H1 (cell line): ENCODE results near the gene POLR2C. TPM values are rescaled to one million over a fixed set of nuclear protein-coding genes. Genes with fewer than 3 reads are reported as not detected.

Experiments
- CTCF ChIA-PET: fragments of 300-600 bp; sonication (Branson Sonifier 250); formaldehyde crosslinking; loops from one replicate; lab custom pipeline; 2021; ENCODE audit not compliant: partially characterized antibody; lab: Charles Lee
- POLR2A ChIA-PET: fragments of 300-600 bp; sonication (Branson Sonifier 250); formaldehyde crosslinking; loops from one replicate; lab custom pipeline; 2021; ENCODE audit warnings: inconsistent platforms; ENCODE audit not compliant: partially characterized antibody; lab: Charles Lee
- DNase-seq, 2 experiments: peaks; one replicate each; pipeline versions ENCODE4 v3.0.0 to v3.0.0-alpha.2; 2010 to 2022; ENCODE audit warnings: low spot score in 2 of 2, low read depth in 1 of 2, mixed read lengths in 1 of 2
- FAIRE-seq: peaks from 2 replicates; lab custom pipeline; 2011; peaks lifted over from hg19 to GRCh38; lab: Jason Lieb, UNC
- H2AFZ ChIP-seq: 2 replicates; pipeline ENCODE4 v1.8.1; 2012; ENCODE audit warnings: low read length, inconsistent platforms
- H2AK5ac ChIP-seq: 2 replicates; pipeline ENCODE4 v1.6.1; 2013; ENCODE audit warnings: low read depth, low read length
- H2BK120ac ChIP-seq: replicated peaks from 2 replicates; pipeline ENCODE3; 2013; ENCODE audit warnings: low read depth, low read length, inconsistent platforms
- H2BK12ac ChIP-seq: 2 replicates; pipeline ENCODE4 v1.6.1; 2013; ENCODE audit warnings: low read depth, low read length
- H2BK15ac ChIP-seq: 2 replicates; pipeline ENCODE4 v1.6.1; 2013; ENCODE audit warnings: low read length
- H2BK20ac ChIP-seq: 2 replicates; pipeline ENCODE4 v1.6.1; 2013; ENCODE audit warnings: low read length
- H2BK5ac ChIP-seq: 2 replicates; pipeline ENCODE4 v1.6.1; 2013; ENCODE audit warnings: low read depth, low read length
- H3K14ac ChIP-seq: 2 replicates; pipeline ENCODE4 v1.6.1; 2013; ENCODE audit warnings: inconsistent platforms; ENCODE audit not compliant: insufficient read length
- H3K18ac ChIP-seq: 2 replicates; pipeline ENCODE4 v1.6.1; 2013; ENCODE audit warnings: low read length; ENCODE audit errors: extremely low read depth
- H3K23ac ChIP-seq: 2 replicates; pipeline ENCODE4 v1.6.1; 2013; ENCODE audit warnings: inconsistent platforms; ENCODE audit not compliant: insufficient read length
- H3K23me2 ChIP-seq: 2 replicates; pipeline ENCODE4 v1.6.1; 2013; ENCODE audit warnings: low read depth, low read length
- H3K27ac ChIP-seq: 2 replicates; pipeline ENCODE4 v1.6.1; 2011; ENCODE audit warnings: low read depth, low read length, inconsistent platforms
- H3K27me3 ChIP-seq, 4 experiments: replicated peaks in 1 of 4; 1 replicate in 1 of 4; 2 replicates in 3 of 4; pipeline versions ENCODE4 v1.6.1 to v1.8.1; 2011 to 2013; ENCODE audit warnings: low read length in 3 of 4, mild to moderate bottlenecking in 3 of 4, inconsistent platforms in 2 of 4, mixed read lengths in 2 of 4, moderate library complexity in 1 of 4; ENCODE audit not compliant: control insufficient read depth in 3 of 4, insufficient read depth in 3 of 4; ENCODE audit errors: extremely low read depth in 1 of 4
- H3K36me3 ChIP-seq, 4 experiments: 2 replicates each; pipeline versions ENCODE4 v1.6.1 to v1.8.1; 2011 to 2013; ENCODE audit warnings: mild to moderate bottlenecking in 4 of 4, low read length in 3 of 4, moderate library complexity in 2 of 4, control low read depth in 1 of 4, inconsistent platforms in 1 of 4; ENCODE audit not compliant: insufficient read depth in 4 of 4, control insufficient read depth in 2 of 4
- H3K4ac ChIP-seq: replicated peaks from 2 replicates; pipeline ENCODE3; 2013; ENCODE audit warnings: low read length, low read depth, mixed read lengths, inconsistent platforms; ENCODE audit not compliant: insufficient read length
- H3K4me1 ChIP-seq, 4 experiments: replicated peaks in 1 of 4; 1 replicate in 1 of 4; 2 replicates in 3 of 4; pipeline versions ENCODE4 v1.6.1 to v1.8.1; 2011 to 2013; ENCODE audit warnings: low read length in 3 of 4, inconsistent platforms in 2 of 4, mixed read lengths in 1 of 4; ENCODE audit not compliant: insufficient read depth in 4 of 4, control insufficient read depth in 3 of 4
- H3K4me2 ChIP-seq, 2 experiments: 2 replicates each; pipeline versions ENCODE4 v1.6.1 to v1.8.1; 2011 to 2013; ENCODE audit warnings: low read depth in 2 of 2, low read length in 2 of 2, control low read depth in 1 of 2, inconsistent platforms in 1 of 2, mild to moderate bottlenecking in 1 of 2; ENCODE audit not compliant: insufficient read depth in 1 of 2
- H3K4me3 ChIP-seq, 4 experiments: fragments of 200-600, 300-600 bp in 1 of 4; sonication (generic), shearing (Covaris generic), sonication (Bioruptor Twin) in 1 of 4; 2 replicates each; pipeline versions ENCODE4 v1.5.1 to v1.8.1; 2011 to 2016; ENCODE audit warnings: low read length in 4 of 4, low read depth in 3 of 4, control low read depth in 2 of 4, inconsistent platforms in 2 of 4, mild to moderate bottlenecking in 2 of 4, mixed read lengths in 1 of 4, moderate library complexity in 1 of 4; ENCODE audit not compliant: insufficient read depth in 2 of 4; ENCODE audit errors: extremely low read depth in 1 of 4
- H3K56ac ChIP-seq: replicated peaks from 2 replicates; pipeline ENCODE3; 2013; ENCODE audit warnings: low read depth, mild to moderate bottlenecking, mixed read lengths, low read length, inconsistent platforms; ENCODE audit not compliant: insufficient read length
- H3K79me1 ChIP-seq: 2 replicates; pipeline ENCODE4 v1.6.1; 2013; ENCODE audit warnings: low read depth, low read length, control low read depth
- H3K79me2 ChIP-seq, 2 experiments: 2 replicates each; pipeline versions ENCODE4 v1.6.1 to v1.8.1; 2012 to 2013; ENCODE audit warnings: low read length in 2 of 2, mild to moderate bottlenecking in 2 of 2, inconsistent platforms in 1 of 2; ENCODE audit not compliant: insufficient read depth in 2 of 2, control insufficient read depth in 1 of 2
- H3K9ac ChIP-seq, 4 experiments: replicated peaks in 1 of 4; 1 replicate in 1 of 4; 2 replicates in 3 of 4; pipeline versions ENCODE4 v1.6.1 to v1.8.1; 2011 to 2013; ENCODE audit warnings: low read depth in 3 of 4, low read length in 3 of 4, control low read depth in 2 of 4, mild to moderate bottlenecking in 2 of 4, moderate library complexity in 2 of 4, inconsistent platforms in 1 of 4; ENCODE audit errors: extremely low read depth in 1 of 4
- H3K9me3 ChIP-seq, 2 experiments: 2 replicates each; pipeline versions ENCODE4 v1.6.1 to v1.8.1; 2012 to 2013; ENCODE audit warnings: mild to moderate bottlenecking in 2 of 2, moderate library complexity in 2 of 2, control low read depth in 1 of 2, inconsistent platforms in 1 of 2, low read depth in 1 of 2, low read length in 1 of 2, mixed read lengths in 1 of 2; ENCODE audit not compliant: insufficient read depth in 2 of 2
- H4K20me1 ChIP-seq, 2 experiments: replicated peaks in 1 of 2; 2 replicates each; pipeline versions ENCODE3 to v1.8.1; 2011 to 2013; ENCODE audit warnings: inconsistent platforms in 2 of 2, low read length in 2 of 2, mild to moderate bottlenecking in 1 of 2; ENCODE audit not compliant: insufficient read depth in 2 of 2, control insufficient read depth in 1 of 2
- H4K5ac ChIP-seq: 2 replicates; pipeline ENCODE4 v1.6.1; 2013; ENCODE audit warnings: low read length, low read depth, mixed read lengths, inconsistent platforms; ENCODE audit not compliant: insufficient read length
- H4K8ac ChIP-seq: 2 replicates; pipeline ENCODE4 v1.8.0; 2013; ENCODE audit warnings: mild to moderate bottlenecking, moderate library complexity, low read length, inconsistent platforms; ENCODE audit not compliant: insufficient read depth; ENCODE audit errors: extremely low read depth
- H4K91ac ChIP-seq: replicated peaks from 2 replicates; pipeline ENCODE3; 2013; ENCODE audit warnings: low read length, mixed read lengths, inconsistent platforms; ENCODE audit not compliant: insufficient read length
- CEBPB ChIP-seq: IDR thresholded peaks from 2 replicates; pipeline ENCODE4 v1.6.1; 2012; ENCODE audit warnings: low read depth, low read length
- CHD1 ChIP-seq: IDR thresholded peaks from 2 replicates; pipeline ENCODE4 v1.6.1; 2012; ENCODE audit warnings: low read depth, low read length, improper control_type of control experiment
- GTF2F1 ChIP-seq: IDR thresholded peaks from 2 replicates; pipeline ENCODE4 v1.6.1; 2012; ENCODE audit warnings: low read depth, low read length, improper control_type of control experiment, borderline replicate concordance
- KDM1A ChIP-seq: fragments of 200-600, 300-600 bp; sonication (generic); IDR thresholded peaks from 2 replicates; pipeline ENCODE4 v1.7.1; 2016; ENCODE audit warnings: mild to moderate bottlenecking, low read length, borderline replicate concordance
- RNF2 ChIP-seq: fragments of 200-900, 300-1000 bp; sonication (generic); IDR thresholded peaks from 2 replicates; pipeline ENCODE4 v1.7.1; 2016; ENCODE audit warnings: borderline replicate concordance, low read depth, mild to moderate bottlenecking, antibody characterized with exemption, low read length; ENCODE audit not compliant: poor library complexity, severe bottlenecking; ENCODE audit errors: missing control alignments
- SAP30 ChIP-seq: fragments of 300-600 bp; sonication (generic); IDR thresholded peaks from 2 replicates; pipeline ENCODE4 v1.7.1; 2012; ENCODE audit warnings: low read length, moderate library complexity, mild to moderate bottlenecking, inconsistent platforms; ENCODE audit not compliant: insufficient read depth, insufficient replicate concordance
- SIN3A ChIP-seq, 2 experiments: IDR thresholded peaks in 1 of 2; conservative IDR thresholded peaks in 1 of 2; 2 replicates each; pipeline ENCODE4 v1.6.1; 2011 to 2012; ENCODE audit warnings: low read length in 2 of 2, improper control_type of control experiment in 1 of 2, low read depth in 1 of 2, mild to moderate bottlenecking in 1 of 2
- WGBS, 2 experiments: shearing (Covaris generic) in 1 of 2; methylation state at CpG; one replicate each; pipeline versions ENCODE4 v1.1.6 to v1.1.7; 2013 to 2015; ENCODE audit warnings: low lambda C conversion rate in 2 of 2, mixed read lengths in 2 of 2, inconsistent platforms in 1 of 2, low coverage in 1 of 2, missing lambda C conversion rate in 1 of 2; ENCODE audit not compliant: insufficient replicate concordance in 2 of 2, insufficient coverage in 1 of 2, insufficient read length in 1 of 2; ENCODE audit errors: extremely low coverage in 1 of 2, missing lambda C conversion rate in 1 of 2; 5-methylcytosine and 5-hydroxymethylcytosine counted together
- polyA plus RNA-seq, 7 experiments: library from polyadenylated mRNA; depleted of rRNA in 3 of 7; stranded (reverse) in 5 of 7; unstranded in 2 of 7; fragments of >200 nt in 5 of 7; fragments of 200-250 nt in 2 of 7; gene quantifications; 1 replicate in 5 of 7; 2 replicates in 1 of 7; 4 replicates in 1 of 7; pipeline versions ENCODE4 v1.2.1 to v1.2.3, GENCODE V29; 2011 to 2013; ENCODE audit warnings: missing spikeins in 2 of 7, mixed read lengths in 2 of 7
- total RNA-seq: library from RNA; stranded (reverse); fragmentation: NEBNext Ultra II Directional; extraction: Animal tissue kit (Norgen Biotek cat#: 25700); gene quantifications from 2 replicates; pipeline ENCODE4 v1.2.1, GENCODE V29; 2021
- TF ChIP-seq, protein P1 (sequence below), 3 experiments: IDR thresholded peaks; 1 replicate in 2 of 3; 2 replicates in 1 of 3; pipeline versions ENCODE4 v1.5.1 to v1.6.1; 2011; ENCODE audit warnings: low read length in 3 of 3, mild to moderate bottlenecking in 3 of 3, inconsistent platforms in 2 of 3, low read depth in 1 of 3, moderate library complexity in 1 of 3; ENCODE audit not compliant: insufficient read depth in 1 of 3; ENCODE audit errors: control extremely low read depth in 1 of 3

The POLR2C gene
- total and polyA plus RNA-seq, 2 of the 8 experiments (the other 6 are each of a cell fraction or from before 2014, with no cell fraction given) = 72.5 to 132 TPM

DNA sequence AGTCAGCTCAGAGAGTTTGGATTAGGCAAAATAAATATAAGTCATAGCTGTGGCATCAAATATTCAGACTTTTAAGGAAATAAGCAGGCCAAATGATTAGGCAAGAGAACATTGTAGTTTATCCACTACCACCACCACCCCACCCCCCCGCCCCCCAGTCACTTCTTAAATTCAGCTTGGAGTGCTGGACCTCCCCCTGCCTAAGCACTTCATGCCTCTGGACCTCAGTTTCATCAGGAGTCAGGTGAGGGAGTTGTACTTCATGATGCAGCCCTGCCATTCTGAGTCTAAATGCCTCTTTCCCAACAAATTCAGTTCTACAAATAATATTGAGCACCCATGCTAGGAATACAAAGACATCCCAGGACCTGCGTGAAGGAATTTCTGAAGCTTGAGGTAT, 2.0 kb downstream of the POLR2C start:
- Histone ChIP-seq H2BK15ac (no peak overlapping the region), H3K79me1 (peaks cover 11% of the 10 kb centered on the region), H4K20me1 (peaks cover 0 to 8% of the 10 kb centered on the region in 2 experiments), H3K9ac (no peak overlapping the region), H2AFZ (no peak overlapping the region), H2BK120ac (no peak overlapping the region), H4K5ac (no peak overlapping the region), H3K4me3 (no peak overlapping the region), H2AK5ac (no peak overlapping the region), H3K36me3 (peaks cover 11 to 52% (median 40%) of the 10 kb centered on the region in 4 experiments), H3K14ac (no peak overlapping the region), H3K79me2 (peaks cover 4 to 26% of the 10 kb centered on the region in 2 experiments; a peak in 3 of 4 replicates), H3K4ac (no peak overlapping the region), H3K23ac (no peak overlapping the region), H3K27me3 (no peaks in the 10 kb centered on the region), H3K4me1 (no peaks in the 10 kb centered on the region; a peak in 2 of 7 replicates), H3K18ac (no peak overlapping the region), H2BK5ac (no peak overlapping the region), H4K8ac (no peak overlapping the region), H3K4me2 (no peak overlapping the region), H2BK20ac (no peak overlapping the region), H3K9me3 (no peaks in the 10 kb centered on the region), H4K91ac (no peak overlapping the region), H3K23me2 (peaks cover 5% of the 10 kb centered on the region), H3K27ac (no peak overlapping the region), H2BK12ac (no peak overlapping the region), H3K56ac (no peak overlapping the region)
- WGBS, 2 experiments = 87% methylated on average over 2 of the region's 2 CpGs; no CpG with 5 or more reads in 1 of the 2 experiments
- ChIA-PET POLR2A (interaction anchor here (1.0 to 4.2 kb wide), 3 partner anchors 8 to 17 kb away, joined by 3 to 30 read pairs (median 4); partner anchors contain the start of genes CIAPIN1 and COQ9), CTCF (interaction anchor here (1.1 to 11.9 kb wide), 8 partner anchors 10 to 64 kb away, joined by 3 to 144 read pairs (median 4); no protein-coding TSS in a partner anchor)
- DNase-seq (no peak), FAIRE-seq (no peak)
- TF ChIP-seq RNF2 (no peak), KDM1A (no peak), SIN3A (conservative IDR thresholded peaks at IDR 0.05 in 1 of 2, IDR thresholded peaks at IDR 0.05 in 1 of 2; ENCODE audit: low read depth in 1 of 2, low read length in 2 of 2) (no peak), CHD1 (no peak), SAP30 (no peak), CEBPB (no peak), GTF2F1 (no peak)
- TF ChIP-seq, protein P1, sequence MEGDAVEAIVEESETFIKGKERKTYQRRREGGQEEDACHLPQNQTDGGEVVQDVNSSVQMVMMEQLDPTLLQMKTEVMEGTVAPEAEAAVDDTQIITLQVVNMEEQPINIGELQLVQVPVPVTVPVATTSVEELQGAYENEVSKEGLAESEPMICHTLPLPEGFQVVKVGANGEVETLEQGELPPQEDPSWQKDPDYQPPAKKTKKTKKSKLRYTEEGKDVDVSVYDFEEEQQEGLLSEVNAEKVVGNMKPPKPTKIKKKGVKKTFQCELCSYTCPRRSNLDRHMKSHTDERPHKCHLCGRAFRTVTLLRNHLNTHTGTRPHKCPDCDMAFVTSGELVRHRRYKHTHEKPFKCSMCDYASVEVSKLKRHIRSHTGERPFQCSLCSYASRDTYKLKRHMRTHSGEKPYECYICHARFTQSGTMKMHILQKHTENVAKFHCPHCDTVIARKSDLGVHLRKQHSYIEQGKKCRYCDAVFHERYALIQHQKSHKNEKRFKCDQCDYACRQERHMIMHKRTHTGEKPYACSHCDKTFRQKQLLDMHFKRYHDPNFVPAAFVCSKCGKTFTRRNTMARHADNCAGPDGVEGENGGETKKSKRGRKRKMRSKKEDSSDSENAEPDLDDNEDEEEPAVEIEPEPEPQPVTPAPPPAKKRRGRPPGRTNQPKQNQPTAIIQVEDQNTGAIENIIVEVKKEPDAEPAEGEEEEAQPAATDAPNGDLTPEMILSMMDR (IDR thresholded peaks at IDR 0.05; ENCODE audit: control extremely low read depth in 1 of 3, insufficient read depth in 1 of 3, low read depth in 1 of 3, low read length in 3 of 3) = no peak
